Fibroblast of skin of left biceps (primary cell): ENCODE results near the gene C1orf232.

Experiments used
- DNase-seq, 2 experiments: peaks; one replicate each; pipeline ENCODE4 v3.0.0-alpha.2; 2013; ENCODE audit warnings: low read depth in 2 of 2

C1orf232 gene

GRCh38 chr1:26177182-26177684, 8.5 kb upstream of the C1orf232 start, which contains the start of gene CNKSR1:
Gene CNKSR1, plus strand, starts transcription at chr1:26177491. Its CDS starts 57 bp downstream, at chr1:26177548.
- no peak for DNase-seq

DNA sequence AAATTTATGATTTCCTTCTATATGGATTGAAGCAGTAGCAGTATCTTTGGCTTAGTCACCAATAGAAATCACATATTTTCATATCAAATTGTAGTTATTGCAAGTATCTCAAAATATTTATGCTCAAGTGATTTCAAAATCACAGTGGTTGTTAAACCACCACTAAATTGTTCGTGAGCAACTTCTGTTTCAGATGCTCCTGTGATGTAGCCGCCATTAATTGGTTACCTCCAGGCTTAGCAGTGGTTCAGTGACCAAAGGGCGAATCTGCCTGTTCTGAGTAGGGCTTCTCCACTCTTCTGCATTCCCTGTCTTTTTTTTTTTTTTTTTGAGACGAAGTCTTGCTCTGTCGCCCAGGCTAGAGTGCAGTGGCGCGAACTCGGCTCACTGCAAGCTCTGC, 6.6 kb upstream of the C1orf232 start:
- DNase-seq = no peak

GRCh38 chr1:26171084-26172072, 2.6 kb upstream of the C1orf232 start, which contains the start of gene ZNF593OS:
Gene ZNF593OS, minus strand, starts transcription at chr1:26171832. Its CDS starts 171 bp downstream, at chr1:26171661.
- DNase-seq = no peak

DNA sequence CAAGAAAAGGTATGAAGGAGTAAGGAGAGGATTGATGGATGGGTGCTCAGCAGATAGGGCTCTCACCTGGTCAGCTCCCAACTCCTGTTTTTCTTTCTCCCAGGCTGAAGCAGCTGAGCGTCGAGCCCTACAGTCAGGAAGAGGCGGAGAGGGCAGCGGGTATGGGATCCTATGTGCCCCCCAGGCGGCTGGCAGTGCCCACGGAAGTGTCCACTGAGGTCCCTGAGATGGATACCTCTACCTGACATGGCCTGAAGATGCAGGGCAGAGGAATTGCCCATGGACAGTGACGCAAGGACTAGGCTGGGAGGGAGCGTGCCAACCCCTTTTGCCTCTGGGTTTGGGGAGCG, 1.7 kb upstream of the C1orf232 start:
- DNase-seq = no peak

DNA sequence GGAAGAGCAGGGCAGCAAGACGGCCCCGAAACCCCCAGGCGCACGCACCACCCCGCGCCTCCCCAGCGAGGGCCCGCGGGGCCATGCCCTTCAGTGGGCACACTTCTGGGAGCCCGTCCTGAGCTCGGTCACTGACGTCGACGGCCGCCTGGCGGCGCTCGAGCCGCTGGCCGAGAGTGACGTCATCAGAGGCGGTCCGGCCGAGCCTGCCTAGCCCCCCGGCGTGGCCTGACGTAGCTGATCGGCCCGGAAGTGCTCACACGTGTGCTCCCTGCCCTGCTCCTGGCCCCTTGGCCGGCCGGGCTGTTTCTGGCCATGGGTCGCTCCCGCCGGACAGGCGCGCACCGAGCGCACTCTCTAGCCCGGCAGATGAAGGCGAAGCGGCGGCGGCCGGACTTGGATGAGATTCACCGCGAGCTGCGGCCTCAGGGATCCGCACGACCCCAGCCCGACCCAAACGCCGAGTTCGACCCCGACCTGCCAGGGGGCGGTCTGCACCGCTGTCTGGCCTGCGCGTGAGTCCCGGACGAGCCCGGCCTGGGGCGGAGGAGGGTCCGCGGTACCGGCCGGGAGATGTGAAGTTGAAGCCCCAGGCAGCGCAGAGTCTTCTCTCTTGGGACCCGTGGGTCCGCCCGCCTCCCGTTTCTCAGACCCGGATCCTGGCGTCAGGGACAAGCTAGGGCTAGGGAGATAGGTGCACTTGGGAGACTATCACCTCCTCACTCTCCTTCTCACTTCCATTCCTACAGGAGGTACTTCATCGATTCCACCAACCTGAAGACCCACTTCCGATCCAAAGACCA, 1.1 kb upstream of the C1orf232 start, which contains the start of gene ZNF593:
ZNF593 (plus strand) TSS at position 240 of the 803 bp plus-strand sequence; CDS start at position 316, 76 bp downstream.
- peak; percentile 60 to 63 for DNase-seq

DNA sequence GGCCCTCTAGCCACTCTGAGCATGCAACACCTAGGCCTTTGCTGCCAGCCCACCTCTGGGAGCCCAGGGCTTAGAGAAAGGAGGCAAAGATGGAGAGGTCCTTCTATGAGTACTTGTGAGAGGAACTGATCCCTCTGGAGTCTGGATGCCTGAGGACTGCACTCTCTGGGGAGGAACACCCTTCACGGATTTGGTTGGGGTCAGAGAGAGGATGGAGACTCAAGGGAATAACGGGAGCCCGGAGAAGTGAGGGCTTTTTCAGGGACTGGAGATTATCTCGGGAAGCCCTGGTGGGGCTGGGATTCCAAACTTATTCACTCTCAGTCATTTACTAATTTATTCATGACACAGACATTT, 413 bp upstream of the C1orf232 start:
- no peak for DNase-seq

DNA sequence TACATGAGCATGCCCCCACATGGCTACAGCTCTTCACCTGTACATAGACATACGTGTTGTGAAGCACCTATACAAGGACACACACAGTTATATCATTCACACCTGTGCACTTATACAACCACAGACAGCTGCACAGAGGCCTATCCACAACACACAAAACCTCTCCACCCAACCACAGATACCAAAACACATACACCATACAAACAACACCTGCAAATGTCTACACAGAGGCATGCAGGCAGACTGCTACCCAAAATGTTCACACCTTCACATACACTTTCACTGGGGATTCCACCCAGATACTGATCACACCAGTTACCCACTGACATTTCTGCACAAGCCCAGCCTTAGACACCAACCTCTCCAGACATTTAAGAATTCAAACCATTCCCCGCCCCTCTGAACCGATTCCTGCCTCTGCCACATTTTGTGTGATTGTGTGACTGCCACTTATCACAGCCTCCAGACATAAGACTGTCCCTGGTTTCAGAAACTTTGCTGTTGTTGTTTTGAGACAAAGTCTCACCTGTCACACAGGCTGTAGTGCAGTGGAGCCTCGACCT, 2.0 kb downstream of the C1orf232 start:
- DNase-seq = no peak

DNA sequence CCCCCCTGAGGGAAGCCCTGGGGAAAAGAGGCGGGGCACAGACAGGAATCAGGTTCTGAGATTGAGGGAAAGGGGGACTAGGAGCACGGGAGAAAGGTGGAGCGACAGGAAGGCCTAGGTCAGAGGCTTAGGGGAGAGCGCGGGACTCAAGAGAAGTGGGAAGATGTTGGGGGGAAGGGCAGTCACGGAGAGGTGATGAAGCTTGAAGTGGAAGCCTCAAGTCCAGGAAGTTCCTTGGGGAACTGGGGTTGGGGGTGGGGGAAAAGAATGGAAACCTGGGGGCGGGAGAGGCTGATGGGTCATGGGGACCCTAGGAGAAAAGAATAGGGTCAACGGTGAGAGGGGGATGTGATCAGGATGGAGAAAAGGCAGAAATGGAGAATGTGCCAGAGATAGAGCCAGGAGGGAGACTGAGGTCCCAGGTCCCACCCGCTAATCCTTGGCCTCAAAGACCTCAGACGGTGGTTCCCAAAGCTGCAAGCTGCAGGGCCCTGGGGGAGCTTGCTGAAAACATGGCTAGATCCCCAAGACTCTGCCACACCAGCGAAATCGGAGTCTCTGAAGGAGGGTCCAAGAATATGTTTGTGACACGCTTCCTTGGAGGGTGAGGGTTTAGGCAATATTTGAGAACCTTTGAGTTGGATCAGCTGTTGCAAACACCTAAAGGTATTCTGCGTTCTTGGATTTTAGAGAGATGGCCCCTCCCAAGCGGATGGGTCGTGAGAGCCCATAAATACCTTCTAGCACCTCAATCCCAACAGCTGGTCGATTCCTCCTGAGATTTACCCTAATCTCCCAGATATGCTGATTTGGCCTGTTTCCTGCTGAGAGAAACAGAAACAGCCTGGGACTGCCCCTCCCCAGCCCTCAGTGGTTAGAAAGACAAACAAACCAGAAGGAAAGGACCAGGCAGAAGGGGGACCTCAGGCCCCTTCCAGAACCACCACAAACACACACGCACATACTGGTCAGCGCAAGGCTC, 3.6 kb downstream of the C1orf232 start:
- no peak for DNase-seq

DNA sequence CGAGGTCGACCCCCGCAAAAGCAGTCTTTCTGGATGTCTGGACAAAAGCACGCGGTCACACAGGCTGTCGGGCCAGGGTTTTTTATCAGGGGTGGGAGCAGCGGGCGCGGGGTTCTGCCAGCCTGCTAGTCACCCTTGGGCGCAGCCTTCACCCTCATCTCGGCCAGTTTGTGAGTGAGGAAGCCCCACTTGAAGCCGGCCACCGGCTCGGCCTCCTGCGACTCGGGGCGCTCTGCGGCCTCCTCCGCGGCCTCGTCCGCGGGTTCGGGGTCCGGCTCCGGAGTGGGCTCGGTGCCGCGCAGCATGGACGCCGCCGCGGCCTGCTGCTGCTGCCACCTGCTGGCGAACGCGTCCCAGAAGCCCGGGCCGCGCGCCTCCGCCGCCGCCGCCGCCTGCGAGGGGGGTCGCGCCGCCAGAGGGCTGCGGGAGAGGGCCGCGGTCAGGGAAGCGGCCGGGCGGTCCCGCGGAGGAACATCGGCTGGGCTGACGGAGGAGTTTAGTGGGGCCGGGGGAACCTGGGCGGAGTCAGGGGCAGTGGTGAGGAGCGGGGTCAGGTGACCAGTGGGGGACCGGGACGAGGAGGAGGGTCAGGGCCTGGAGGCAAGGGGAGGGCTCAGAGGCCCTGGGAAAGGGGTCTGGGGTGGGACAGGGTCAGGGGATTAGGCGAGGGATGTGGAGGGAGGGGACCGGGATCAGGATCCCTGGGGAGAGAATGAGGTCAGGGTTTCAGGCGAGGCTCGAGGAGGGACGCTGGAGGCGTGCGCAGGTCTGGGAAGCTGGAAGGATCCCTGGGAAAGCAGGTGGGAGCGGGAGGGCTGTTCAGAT, 4.5 kb downstream of the C1orf232 start:
- DNase-seq = no peak

GRCh38 chr1:26163684-26164035, 5.1 kb downstream of the C1orf232 start:
- no peak for DNase-seq

- DNase-seq = no peak
Measured at GRCh38 chr1:26162220-26162709, 6.5 kb downstream of the C1orf232 start.

GRCh38 chr1:26161415-26162219, 7.1 kb downstream of the C1orf232 start:
- peak in 1 of 2 experiments; percentile 6 for DNase-seq

DNA sequence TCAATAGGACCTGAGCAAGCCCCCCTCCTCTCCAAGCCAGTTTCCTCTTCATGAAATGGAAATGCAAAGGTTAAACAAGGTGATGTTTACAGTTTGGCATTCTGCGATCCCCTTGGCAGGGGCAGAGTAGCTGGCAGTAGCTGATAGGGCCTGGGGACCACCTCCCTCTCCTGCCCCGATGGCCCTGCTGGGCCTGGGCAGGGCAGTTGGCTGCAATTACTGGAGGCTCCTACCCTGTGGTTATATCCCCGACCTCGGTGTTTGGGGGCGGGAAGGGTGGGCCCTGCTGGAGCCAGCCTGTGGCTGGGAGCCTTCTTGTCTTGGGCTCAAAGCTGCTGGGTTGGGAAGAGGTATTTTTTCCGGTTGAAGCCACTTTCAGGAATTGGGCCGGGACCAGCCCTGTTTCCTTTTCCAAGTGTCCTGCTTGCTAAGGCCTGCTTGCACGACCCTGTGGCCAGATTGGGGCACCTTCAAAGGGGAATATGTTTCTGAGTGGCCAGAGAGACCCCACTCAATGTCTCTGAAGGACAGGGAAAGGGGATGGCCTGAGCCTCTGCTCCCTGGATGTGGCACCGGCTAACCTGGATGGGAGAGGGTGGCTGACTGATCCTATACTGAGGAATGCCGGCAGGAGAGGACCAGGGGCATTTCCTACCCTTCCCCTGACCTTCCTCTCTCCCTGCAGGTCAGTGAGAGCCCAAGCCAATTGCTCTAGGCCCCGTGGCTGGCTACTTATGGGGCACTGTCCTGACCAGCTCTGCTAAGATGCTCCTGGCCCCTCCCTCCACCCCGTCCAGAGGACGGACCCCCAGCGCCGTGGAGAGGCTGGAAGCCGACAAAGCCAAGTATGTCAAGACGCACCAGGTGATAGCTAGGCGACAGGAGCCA, 8.0 kb downstream of the C1orf232 start:
- no peak for DNase-seq

DNA sequence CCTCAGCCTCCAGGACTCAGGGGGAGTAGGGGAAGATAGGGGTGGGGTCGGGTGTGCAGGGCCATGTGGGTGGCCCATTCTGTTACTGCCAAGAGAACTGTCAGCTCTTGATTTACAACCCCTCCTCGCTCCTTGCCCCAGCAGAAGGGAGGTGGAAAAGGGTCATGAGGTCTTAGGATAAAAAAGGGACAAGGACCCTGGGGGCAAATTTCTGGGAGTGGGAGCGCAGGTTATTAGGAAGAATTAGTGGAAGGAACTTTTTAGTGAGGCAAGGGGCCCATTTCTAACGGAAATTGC, 9.1 kb downstream of the C1orf232 start:
- DNase-seq = no peak

GRCh38 chr1:26158908-26159742, 9.6 kb downstream of the C1orf232 start, which contains the start of gene FAM110D:
Gene FAM110D, plus strand, starts transcription at chr1:26159079. Its CDS starts 2,213 bp downstream, at chr1:26161292.
- no peak for DNase-seq

DNA sequence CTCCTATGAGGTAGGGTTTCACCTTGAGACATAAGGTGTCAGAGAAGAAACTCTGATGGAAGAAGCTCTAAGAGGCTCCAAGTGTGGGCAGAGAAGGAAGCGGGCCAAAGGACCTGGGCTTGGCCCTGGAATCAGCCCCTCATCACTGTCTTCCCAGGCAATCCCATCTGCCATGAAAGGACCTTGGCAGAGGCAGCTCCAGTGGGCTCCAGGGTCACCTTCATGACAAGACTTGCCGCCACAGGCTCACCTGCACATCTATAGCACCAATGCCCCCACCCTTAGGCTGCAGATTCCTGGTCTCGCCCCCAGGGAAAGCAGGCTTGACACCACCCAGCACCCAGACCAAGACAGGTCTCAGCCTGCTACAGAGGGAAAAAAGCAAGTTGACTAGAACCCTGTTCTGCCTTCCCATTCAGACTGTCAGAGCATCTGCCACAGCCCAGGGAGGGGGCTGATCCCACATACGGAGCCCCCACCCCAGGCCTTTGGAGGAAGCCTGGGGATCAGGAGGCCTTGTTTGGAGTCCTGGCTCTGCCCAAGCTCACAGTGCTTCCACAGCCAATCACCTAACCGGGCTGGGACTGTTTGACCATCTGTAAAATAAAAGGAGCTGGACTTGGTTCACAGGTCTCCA, 10.4 kb downstream of the C1orf232 start:
- no peak for DNase-seq
